GM12874 (cell line): ENCODE measurements around the gene MROH2A.
A peak's percentile ranks its signal among the peaks of the same experiment; 100 is the strongest.

Experiments
- CTCF ChIP-seq: IDR thresholded peaks from 2 replicates; pipeline ENCODE4 v1.5.1; 2011; ENCODE audit warnings: low read depth, mild to moderate bottlenecking, control low read depth, low read length, moderate library complexity; ENCODE audit not compliant: insufficient read depth

Gene MROH2A

DNA sequence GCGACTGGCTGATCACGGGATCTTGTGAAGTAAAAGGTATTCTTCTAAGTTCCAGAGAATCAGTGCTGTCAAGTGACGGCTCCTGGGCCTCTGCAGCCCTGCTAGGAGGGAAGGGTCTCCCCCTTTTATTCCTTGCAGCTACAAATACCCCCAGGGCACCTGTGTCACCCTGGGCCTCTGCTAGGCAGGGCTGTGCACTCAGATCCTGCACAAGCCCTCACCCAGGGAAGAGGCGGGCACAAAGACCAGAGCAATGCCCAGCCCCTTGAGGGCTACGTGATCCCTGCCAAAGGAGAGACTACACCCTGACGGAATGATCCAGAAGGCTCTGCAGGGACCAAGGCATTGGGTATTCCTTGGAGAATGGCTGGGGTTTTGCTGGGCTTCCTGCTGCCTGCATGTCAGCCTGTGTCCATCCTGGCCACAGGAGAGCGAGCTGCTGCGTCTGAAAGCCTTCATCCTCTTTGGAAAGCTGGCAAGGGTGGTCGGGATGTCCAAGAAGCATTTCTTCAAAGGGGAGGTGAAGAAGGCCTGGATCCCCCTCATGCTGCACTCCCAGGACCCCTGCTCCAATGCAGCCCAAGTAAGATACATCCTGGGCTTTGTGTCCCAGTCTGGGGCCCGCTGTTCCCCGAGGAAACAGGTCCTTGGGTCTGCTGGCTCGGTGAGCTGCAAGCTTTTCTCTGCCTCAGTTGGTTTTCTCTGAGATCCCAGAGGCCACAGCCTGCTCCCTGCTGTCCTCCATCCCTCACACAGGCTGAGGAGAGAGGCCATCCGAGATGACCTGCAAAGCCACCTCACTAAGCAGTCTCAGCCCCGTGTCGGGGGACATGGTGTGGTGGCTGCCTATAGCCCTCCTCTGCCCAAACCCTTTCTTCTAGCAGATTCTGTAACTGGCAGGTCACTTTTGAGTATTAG is 51.3 kb downstream of the MROH2A start:
- no peak for TF ChIP-seq CTCF

DNA sequence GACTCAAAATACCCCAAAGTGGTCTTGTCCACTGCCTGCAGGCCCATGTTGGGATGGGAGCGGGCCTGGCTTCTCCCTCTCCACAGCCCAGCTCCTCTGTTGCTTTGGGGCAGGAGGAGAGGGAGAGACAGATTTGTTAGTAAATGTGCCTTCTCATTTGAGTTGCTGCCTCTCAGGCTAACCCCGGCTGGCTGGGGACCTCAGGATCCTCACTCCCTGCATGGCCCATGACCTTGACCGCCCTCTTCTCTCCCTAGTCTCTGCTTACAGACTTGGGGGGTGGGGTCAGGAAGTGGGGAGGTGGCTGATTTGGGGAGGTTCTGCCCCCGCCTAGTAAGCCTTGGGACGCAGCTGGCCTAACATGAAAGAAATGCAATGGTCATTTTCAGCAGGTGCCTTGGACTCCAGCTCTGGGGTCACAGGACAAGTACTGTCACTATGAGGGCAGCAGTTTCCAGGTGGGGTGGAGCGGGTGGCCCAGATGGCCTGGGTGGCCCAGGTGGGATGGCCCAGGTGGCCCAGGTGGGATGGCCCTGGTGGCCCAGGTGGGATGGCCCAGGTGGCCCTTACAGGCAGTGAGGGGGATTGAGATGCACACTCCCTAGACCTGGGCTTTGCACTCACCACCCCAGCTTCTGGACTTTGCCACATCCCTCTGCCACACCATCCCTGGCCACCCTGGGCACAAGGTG is 52.1 kb downstream of the MROH2A start:
- no peak for TF ChIP-seq CTCF

DNA sequence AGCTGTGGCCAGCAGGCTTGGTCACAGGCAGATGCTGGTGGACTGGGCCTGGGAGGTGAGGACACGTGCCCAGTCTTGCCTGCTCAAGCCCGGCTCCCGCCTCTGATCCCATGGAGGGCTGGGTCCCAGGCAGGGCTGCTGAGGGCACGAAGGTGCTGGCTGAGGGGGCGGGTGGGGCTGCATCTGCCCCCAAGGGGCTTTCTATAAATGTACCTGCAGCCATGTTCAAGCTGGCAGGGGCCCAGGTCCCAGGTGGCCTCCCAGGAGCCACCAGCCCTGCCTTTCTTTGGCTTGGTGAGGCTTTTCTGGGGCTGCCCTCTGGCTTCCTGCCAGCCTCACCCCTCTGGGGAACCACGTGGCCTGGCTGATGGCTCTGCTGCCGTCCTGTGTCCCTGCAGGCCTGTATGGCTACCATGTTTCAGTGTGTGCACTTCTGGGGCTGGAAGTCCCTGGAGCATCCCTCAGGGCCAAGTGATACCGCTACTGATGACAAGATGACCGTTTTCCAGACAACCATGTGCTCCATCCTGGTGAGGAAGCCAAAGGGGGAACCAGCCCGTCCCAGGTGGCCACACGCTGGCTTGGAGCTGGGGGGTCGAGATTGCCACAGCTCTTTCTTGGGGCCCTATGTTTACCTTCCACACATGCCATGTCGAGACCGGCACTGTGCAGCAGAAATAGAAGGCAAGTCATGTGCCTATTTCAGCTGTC is 53.0 kb downstream of the MROH2A start:
- TF ChIP-seq CTCF: no peak

GRCh38 chr2:233831861-233832260 is 53.7 kb downstream of the MROH2A start:
- TF ChIP-seq CTCF: no peak

GRCh38 chr2:233832414-233832813 is 54.3 kb downstream of the MROH2A start:
- no peak for TF ChIP-seq CTCF

DNA sequence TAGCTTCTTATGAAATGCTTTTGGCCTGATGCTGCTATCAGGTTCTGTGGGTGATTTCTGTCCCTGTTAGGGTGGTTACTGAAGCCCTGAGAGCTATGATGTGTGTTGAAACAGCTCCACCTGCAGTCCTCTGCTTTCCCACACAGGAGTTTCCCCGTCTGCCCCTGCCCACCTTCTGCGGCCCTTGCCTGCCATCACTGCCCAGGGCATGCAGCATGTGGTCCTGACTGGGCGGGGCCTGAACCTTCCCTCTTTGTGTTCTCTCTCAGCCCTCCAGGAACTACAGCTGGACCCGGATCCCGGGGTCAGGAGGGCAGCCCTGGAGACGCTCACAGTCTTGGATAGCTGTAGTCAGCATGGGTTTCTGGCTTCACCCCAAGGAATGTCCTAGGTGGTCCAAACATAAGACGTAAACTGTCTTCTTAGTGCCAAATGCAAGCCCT is 54.8 kb downstream of the MROH2A start:
- TF ChIP-seq CTCF: 0 out of 2 replicates have a peak, but pooled peaks have one; percentile 6

DNA sequence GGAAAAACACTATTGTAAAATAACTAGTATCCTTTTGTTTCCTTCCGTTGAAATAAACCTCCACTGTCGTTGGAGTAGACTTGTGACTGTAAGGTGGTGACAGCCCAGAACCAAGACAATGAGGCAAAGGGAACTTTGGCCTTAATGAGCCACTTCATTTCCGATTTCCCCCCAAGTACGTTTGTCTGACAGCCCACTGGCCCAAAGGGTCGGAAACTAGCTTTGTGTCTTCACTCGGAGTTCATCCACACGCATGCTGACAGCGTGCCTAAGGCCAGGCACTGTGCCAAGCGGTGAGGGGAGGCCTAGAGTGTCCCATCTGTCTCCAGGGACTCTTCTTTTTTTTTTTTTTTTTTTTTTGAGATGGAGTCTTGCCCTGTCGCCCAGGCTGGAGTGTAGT is 55.2 kb downstream of the MROH2A start:
- no peak for TF ChIP-seq CTCF
